Transverse colon (tissue), 4 donors: ENCODE measurements around the gene NOC2L.

Experiments
- EP300 ChIP-seq: sonication (generic); formaldehyde crosslinking; IDR thresholded peaks from one replicate; pipeline ENCODE4 v1.6.1; 2017; ENCODE audit warnings: antibody characterized with exemption, low read depth
- POLR2A ChIP-seq: fragments of 450-650 bp; IDR thresholded peaks from one replicate; pipeline ENCODE4 v1.6.1; 2016; ENCODE audit warnings: antibody characterized with exemption, mild to moderate bottlenecking, moderate library complexity
- POLR2AphosphoS5 ChIP-seq, 3 donors: sonication (generic); formaldehyde crosslinking; IDR thresholded peaks; one replicate each; pipeline ENCODE4 v1.6.1; 2016; ENCODE audit warnings: antibody characterized with exemption in 3 of 3
- TF ChIP-seq, protein P1 (sequence below), 5 experiments: fragments of 200-600 bp in 3 of 5; fragments of 450-650 bp in 2 of 5; sonication (generic) in 3 of 5; IDR thresholded peaks; 1 replicate in 2 of 5; 2 replicates in 3 of 5; pipeline ENCODE4 v1.5.1; 2016 to 2017; ENCODE audit warnings: antibody characterized with exemption in 5 of 5, inconsistent platforms in 3 of 5, mild to moderate bottlenecking in 2 of 5, moderate library complexity in 1 of 5

DNA sequence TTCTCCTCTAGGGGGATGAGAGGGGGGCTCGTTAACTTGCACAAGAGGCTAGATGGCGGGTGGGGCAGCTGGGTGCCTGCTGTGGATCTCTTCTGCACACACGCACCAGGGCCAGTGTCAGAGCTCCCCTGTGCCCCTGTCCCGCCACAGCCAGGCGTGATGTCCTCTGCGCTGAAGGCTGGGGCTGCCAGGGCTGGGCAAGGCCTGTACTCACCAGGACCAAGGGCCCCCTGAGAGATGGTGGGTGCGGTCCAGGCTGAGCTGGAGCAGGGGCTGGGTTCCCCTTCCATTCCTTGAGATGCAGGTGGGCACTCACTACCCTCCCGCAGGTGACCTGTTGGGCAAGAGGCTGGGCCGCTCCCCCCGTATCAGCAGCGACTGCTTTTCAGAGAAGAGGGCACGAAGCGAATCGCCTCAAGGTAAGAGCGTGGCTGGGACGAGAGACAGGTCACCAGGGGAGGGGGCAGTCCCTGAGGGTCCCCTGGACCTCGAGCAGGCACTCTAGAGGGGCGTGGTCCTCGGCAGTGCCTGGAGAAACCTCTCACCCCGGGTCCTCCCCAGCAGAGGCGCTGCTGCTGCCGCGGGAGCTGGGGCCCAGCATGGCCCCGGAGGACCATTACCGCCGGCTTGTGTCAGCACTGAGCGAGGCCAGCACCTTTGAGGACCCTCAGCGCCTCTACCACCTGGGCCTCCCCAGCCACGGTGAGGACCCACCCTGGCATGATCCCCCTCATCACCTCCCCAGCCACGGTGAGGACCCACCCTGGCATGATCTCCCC lies 20.2 kb downstream of the NOC2L start:
- TF ChIP-seq POLR2AphosphoS5 (IDR thresholded peaks at IDR 0.05) (no peak), POLR2A (no peak), EP300 (no peak)
- TF ChIP-seq, protein P1, sequence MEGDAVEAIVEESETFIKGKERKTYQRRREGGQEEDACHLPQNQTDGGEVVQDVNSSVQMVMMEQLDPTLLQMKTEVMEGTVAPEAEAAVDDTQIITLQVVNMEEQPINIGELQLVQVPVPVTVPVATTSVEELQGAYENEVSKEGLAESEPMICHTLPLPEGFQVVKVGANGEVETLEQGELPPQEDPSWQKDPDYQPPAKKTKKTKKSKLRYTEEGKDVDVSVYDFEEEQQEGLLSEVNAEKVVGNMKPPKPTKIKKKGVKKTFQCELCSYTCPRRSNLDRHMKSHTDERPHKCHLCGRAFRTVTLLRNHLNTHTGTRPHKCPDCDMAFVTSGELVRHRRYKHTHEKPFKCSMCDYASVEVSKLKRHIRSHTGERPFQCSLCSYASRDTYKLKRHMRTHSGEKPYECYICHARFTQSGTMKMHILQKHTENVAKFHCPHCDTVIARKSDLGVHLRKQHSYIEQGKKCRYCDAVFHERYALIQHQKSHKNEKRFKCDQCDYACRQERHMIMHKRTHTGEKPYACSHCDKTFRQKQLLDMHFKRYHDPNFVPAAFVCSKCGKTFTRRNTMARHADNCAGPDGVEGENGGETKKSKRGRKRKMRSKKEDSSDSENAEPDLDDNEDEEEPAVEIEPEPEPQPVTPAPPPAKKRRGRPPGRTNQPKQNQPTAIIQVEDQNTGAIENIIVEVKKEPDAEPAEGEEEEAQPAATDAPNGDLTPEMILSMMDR (IDR thresholded peaks at IDR 0.05) = no peak
